ENCODE results near the gene FAM3B.

DNA sequence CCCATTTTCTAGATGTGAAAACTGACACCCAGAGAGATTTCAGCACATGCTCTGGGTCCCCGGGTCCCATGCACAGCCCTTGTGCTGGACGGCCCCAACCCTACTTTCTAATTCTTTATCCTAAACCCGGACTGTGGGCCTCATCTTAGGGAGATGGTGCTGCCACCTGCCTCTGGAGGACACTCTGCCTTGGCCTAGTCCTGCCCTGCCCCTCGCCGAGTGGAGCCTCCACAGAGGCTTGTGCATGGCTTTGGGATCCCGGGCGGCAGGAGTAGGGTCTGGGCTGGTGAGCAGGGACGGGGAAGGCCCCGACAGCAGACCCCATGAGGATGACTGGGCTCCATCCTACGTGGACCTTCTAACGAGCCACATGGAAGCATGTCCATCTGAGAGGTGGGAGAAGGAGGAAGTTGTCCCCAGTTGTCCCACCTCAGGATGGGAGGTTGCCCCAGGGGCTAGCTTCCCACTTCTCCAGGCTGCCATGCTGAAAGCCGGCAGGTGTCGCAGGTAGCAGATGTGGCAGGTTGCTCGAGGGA is 57.6 kb downstream of the FAM3B start:
- TF ChIP-seq YY1 (IDR thresholded peaks at IDR 0.05; ENCODE audit: insufficient read depth, insufficient read length) (no peak), ZNF274 (IDR thresholded peaks at IDR 0.05; ENCODE audit: low read depth, low read length) (no peak)

Measured in NT2/D1 (cell line).